GM18519 (cell line): Measurements from ENCODE around the gene STAT3.
"Not testable (repeated sequence)": the region's sequence is repeated elsewhere in the genome, so short reads cannot be mapped to it uniquely, and the experiment has no call there.

ENCODE experiments used
- ATAC-seq: cut with Tn5 transposase; IDR thresholded peaks from one replicate; pipeline ENCODE4 v1.9.1; 2021; ENCODE audit warnings: mild to moderate bottlenecking, moderate library complexity; ENCODE audit not compliant: unreplicated experiment, low FRiP score

STAT3 gene

DNA sequence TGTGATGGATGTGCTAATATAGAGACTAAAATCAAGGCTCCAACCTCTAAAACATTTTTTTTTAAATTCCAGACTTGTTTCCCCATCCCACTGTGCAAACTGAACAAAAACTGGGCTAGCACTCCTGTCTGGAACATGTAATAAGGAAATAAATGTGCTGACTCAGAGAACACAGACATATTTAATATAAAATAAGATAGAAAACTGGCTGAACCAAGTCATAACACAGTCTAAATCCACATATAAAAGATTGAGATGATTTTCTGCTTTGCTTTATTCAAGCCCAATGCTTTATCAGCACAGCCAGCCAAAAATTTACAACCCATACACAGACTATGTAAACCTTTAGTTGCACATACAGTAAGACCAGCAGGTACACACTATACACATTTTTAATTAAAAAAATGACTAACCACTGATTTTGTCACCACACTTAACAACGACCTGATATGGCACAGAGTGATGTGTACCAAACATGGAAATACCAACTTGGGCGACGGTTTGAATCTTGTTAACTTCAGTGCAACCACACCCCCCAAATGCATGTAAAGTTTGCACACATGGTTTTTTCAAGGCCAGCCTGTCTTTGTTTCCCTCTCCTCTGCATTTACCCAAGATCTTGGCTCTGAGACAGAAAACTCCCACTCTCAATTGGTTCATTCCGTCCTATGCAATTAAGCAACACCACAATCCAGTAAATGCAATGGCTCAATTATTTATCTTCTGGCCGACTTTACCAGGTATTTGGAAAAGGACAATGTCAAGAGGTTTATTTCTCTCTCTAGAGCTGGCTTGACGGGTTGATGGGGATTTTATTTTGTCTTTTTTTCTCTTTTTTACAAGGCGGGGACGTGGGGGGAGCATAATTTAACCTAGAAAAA is 1.2 kb downstream of the STAT3 start:
- ATAC-seq: no peak

DNA sequence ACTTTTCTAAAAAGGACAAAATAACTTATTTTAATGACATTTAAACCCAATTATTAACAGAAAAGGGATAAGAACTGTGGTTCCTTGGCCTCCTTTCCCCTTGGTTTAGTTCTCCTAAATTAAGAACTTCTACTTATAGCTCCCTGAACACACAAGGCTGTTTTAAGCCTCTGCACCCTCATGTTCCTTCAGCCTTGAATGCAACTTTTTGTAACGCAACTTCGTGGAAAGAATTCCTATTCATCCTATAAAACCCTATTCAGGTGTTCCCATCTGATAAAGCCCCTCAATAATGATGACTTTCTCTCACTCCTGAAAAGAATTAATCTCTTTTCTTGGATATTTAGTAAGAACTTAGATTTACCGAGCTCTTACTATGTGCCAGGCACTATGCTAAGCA is 6.3 kb downstream of the STAT3 start:
- no peak for ATAC-seq

DNA sequence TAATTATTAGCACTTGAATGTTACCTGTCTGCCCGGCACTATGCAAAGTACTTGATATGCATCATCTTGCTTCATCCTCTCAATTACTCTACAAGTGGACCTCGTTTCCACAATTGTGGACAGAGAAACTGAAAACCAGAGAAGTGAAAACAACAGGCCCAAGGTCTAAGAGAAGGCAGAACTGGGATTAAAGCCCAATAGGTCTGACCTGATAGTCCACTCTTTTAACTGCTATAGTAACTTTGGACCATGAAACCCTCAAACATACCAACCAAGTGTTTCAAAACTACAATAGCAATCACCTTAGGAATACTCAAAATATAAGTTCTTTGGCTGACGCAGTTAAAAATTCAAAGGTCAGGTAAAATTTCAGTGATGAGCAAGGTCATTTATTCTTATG is 7.3 kb downstream of the STAT3 start:
- no peak for ATAC-seq

DNA sequence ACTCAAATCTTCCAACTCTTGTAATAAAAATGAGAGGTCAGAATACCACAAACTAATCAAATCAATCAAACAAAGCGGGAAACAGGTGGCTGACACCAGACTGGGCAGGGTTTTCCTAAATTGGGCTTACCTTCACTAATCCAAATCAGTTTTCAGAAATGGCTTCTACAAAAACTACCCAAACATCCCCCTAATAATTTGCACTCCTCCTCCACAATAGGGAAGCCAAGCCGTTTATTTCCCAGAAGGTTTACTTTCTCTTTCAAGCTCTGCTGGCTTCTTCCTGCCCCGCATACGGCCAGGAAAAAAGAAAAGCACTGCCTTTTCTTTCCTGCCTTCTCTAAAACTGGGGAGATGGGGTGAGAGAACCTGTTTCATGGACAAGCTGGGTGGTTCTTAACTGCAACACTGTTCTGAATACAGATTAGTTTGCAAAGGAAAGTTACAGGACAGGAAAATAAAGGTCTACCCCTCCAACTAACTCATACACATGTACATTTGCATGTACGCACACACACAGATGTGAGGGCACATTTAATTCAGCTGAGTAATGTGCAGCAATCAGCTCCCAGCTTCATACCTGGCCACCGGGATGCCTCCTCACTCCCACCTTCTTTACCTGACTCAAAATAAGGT is 9.2 kb downstream of the STAT3 start:
- no peak for ATAC-seq

DNA sequence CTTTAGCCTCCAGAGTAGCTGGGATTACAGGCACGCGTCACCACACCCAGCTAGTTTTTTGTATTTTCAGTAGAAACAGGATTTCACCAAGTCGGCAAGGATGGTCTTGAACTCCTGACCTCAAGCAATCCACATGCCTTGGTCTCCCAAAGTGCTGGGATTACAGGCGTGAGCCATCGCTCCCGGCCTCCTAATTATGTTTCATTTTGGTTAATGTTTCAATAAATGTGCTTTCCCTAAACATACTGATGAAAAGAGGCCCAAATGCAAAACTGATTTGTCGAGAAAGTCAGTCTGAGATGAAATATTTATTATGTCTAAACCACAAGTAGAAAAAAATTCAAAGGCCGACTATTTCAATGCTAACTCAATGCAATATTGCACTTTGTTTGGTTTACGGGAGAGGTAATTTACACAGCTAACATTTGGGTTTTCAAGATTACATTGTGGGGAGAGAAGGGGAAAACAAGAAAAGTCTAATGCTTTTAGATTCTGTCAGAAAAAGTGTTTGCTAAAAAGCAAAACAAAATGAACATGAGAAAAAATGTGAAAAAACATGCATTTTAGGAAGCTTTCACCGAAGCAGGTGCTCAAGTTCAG is 9.8 kb downstream of the STAT3 start:
- ATAC-seq: no peak

DNA sequence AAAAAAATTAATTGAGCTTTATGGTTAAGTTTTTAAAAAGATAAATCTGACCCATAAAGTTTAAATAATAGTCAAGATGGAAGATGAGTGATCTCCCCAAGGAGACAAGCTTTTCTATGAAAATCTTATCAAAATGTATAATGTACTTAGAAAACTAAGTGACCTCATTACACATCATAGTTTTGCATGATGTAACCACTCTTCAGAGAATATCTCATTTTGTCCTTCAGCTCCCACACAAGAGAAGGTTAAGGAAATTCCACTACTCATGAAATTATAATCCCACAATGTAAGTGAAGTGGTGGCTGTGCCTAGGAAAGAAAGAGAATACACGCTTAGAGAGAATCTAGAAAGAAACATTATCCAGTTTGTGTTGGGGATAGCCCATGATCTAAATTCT is 14.3 kb downstream of the STAT3 start:
- no peak for ATAC-seq

DNA sequence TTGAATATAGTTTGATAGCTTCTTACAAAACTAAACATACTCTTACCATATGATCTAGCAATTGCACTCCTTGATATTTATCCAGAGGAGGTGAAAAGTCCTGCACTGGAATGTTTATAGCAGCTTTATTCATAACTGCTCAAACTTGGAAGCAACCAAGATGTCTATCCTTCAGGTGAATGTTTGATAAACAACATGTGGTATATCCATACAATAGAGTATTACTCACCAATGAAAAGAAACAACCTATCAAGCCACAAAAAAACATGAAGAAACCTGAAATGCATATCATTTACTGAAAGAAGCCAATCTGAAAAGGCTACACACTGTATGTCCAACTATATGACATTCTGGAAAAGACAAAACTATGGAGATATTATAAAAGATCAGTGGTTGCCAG is 16.1 kb downstream of the STAT3 start:
- ATAC-seq: no peak

DNA sequence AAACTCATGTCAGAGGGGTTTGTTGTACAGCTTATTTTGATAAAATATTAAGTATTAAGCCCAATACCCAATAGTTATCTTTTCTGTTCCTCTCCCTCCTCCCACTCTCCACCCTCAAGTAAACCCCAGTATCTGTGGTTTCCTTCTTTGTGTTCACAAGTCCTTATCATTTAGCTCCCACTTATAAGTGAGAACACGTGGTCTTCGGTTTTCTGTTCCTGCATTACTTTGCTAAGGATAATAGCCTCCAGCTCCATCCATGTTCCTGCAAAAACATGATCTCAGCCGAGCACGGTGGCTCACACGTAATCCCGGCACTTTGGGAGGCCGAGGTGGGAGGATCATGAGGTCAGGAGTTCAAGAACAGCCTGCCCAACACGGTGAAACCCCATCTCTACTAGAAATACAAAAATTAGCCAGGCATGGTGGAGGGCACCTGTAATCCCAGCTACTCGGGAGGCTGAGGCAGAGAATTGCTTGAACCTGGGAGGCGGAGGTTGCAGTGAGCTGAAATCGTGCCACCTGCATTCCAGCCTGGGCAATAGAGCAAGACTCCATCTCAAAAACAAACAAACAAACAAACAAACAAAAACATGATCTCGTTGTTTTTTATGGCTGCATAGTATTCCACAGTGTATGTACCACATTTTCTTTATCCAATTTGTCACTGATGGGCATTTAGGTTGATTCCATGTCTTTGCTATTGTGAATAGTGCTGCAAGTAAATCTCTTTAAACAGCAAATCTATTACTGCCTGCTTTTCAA is 19.3 kb downstream of the STAT3 start:
- not testable (repeated sequence) for ATAC-seq

DNA sequence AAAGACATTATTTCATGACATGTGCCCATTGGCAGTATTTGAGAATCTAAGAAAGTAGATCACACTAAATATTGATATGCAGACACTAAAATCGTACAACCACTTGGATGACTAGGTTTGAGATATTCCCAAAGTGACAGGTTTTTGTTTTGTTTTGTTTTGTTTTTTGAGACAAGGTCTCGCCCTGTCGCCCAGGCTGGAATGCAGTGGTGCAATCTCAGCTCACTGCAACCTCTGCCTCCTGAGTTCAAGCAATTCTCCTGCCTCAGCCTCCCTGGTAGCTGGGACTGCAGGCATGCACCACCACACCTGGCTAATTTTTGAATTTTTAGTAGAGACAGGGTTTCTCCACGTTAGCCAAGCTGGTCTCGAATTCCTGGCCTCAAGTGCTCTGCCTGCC is 19.9 kb downstream of the STAT3 start:
- ATAC-seq: not testable (repeated sequence)

DNA sequence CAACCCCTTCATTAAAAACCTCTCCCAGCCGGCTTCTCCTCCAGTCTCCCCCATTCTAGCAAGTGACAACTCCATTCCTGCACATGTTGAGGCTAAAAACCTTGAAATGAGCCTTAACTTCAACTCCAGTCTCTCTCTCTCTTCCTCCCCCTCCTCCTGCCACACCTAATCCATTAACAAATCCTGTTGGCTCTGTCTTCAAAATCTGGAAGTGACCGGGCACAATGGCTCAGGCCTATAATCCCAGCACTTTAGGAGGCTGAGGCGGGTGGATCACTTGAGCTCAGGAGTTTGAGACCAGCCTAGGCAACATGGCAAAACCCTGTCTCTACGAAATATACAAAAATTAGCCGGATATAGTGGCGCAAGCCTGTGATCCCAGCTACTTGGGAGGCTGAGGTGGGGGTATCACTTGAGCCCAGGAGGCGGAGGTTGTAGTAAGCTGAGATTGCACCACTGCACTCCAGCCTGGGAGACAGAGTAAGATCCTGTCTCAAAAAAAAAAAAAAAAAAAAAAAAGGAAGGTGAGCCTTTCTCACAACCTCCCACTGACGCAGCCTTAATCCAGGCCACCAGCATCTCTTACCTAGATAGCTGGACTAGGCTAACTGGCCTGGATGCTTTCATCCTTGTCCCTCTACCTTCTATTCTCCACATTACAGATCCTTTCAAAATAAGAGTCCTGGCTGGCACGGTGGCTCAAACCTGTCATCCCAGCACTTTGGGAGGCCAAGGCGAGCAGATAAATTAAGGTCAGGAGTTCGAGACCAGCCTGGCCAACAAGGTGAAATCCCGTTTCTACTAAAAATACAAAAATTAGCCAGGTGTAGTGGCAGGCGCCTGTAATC is 21.8 kb downstream of the STAT3 start:
- ATAC-seq: not testable (repeated sequence)

DNA sequence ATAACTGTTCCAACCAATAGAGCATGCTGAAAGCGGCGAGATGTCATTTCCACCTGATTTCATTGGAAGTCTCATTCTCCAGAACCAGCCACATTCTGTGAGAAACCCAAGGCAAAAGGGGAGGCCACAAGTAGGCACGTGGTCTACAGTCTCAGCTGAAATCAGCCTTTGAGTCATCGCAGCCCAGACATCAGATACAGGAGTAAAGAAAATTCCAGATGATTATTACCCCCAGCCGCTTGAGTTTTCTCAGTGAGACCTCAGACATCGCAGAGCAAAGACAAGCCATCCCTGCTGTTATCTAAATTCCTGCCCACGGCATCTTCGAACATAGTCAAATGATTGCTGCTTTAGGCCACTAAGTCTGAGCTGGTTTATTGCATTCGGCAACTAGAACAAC is 23.1 kb downstream of the STAT3 start:
- no peak for ATAC-seq

DNA sequence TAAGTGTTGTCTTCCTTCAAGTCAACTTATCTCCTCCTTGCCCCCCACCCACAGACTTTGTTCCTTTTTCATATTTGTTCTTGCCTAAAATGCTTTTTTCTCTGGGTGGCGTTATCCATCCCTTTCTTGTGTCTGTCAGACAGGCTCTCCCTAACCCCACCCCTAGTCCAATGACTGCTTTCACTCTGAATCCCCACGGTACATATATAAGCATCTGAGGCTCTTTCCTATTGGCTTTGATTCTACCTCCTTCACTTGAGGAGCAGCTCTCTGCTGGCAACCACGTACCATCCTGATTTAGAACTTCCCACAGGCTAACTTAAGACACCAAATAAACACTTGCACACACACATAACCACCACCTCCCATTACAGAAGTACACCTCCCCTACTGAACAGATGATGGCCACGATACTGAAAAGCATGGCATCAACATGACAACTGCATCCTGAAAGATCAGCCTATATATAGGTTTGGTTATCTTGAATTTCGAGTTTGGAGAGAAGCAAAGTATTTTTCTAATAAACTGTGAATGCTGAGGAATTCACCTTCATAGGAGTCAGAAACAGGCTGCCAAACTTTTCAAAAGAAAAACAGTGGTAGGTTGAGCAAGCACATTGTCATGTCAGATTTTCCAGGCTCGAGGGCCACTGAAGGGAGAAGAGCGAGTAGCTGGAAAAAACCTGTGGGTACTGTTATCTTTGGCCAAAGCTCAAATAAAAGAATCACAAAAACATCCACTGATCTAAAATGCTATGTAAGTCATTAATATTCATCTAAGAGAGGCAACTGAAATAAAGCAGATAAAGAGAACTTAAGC is 24.3 kb downstream of the STAT3 start:
- ATAC-seq: no peak

DNA sequence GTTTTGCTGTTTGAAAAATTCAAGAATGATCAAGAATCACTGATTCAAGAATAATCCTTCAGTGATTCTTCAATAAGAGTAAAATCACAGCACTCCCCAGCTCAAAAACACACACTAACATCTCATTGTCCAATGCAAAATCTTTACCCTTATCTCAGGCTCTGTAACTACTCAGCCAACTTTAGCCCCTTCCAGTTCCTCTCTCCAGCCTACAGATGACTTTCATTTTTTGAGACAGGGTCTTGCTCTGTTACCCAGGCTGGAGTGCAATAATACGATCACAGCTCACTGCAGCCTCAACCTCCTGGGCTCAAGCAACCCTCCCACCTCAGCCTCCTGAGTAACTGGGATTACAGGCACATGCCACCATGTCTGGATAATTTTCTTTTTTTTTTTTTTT is 25.0 kb downstream of the STAT3 start:
- ATAC-seq: no peak

DNA sequence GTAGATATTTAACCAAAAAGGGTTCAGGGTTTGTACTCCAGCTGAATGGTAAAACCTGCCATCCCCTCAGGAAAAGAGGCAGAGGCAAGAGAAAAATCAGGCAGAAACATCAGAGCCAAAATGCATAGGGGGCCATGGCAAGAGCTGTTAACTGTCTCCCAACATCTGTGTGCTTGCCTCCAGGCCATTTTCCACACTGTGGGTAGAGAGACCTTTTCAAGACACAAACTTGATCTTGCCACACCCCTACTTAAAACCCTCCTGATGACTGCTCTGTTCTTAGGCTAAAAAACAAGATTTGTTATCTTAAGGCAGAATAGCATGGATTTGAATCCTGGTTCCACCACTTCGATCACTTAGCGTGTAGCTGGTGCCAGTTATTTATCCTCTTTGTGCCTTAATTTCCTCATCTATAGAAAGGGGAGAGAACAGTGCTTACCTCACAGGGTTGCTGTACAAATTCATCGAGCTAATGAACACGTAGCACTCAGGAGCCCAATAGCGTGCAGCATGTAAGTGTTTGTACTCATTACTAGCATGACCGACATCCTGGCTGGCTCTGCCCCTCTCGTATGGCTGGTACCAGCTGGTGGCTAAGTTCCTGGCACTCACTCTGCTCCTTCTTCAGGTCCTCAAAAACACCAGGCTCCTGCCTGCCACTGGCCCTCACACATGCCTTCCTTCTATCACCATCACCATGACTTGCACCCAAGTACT is 25.8 kb downstream of the STAT3 start:
- ATAC-seq: no peak

DNA sequence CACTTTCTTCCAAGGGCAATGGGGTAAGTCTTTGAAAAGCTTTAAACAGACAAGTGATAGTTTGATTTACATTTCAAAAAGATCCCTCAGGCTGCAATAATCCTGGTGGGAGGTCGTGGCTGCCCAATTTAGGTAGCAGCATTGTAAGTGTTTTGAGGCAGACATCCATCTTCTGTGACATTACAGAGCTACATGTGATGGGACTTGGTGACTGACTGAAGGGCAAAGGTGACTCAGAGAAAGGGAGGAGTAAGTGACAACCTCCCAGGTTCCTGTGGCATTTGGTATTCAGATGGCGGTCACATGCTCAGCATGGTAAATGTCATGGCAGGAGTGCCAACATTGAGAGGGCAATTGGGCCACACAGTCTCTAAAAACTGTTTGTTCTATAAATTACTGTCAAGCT is 26.5 kb downstream of the STAT3 start:
- no peak for ATAC-seq

DNA sequence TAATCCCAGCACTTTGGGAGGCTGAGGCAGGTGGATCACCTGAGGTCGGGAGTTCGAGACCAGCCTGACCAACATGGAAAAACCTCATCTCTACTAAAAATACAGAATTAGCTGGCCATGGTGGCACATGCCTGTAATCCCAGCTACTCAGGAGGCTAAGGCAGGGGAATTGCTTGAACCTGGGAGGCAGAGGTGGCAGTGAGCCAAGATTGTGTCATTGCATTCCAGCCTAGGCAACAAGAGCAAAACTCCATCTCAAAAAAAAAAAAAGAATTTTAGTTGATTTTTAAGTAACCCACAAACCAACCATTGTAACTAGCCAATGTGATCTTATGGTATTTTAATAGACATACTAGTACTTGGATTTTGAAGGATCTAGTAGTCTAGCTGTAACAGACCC is 27.9 kb downstream of the STAT3 start:
- not testable (repeated sequence) for ATAC-seq

DNA sequence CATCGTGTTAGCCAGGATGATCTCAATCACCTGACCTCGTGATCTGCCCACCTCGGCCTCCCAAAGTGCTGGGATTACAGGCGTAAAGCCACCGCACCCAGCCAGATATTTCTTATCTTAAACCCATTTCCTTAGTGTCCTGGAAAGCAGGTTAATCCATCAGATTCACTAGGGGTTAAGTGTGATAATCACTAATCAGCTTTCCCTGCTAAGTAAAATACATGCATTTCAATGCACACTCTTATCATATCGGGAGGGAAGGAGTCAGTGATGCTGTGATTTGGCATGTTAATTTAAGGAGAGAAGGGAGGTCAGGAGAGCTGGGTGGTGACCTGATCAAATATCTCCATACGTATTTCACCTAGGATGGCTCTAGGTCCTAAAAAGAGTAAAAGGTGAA is 29.1 kb downstream of the STAT3 start:
- no peak for ATAC-seq

DNA sequence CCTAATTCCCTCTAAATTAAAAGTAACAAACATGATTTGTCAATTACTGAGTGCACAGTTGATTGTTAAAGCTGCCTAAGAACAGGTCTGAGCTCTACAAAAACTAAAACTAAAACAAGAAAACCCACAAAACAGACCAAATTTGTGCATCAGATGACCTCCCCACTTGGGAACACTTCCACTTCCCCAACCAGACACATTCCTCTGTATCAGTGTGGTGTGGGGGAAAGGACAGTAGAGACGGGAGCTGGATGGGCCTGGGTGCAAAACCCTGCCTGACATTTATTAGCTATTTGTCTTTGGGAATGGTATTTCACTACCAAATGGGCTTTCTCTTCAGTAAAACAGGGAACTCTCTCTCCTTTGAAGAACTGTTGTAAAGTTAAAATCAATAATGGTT is 29.8 kb downstream of the STAT3 start:
- no peak for ATAC-seq
